ENCODE measurements around the gene UHRF1. TPM values are rescaled to one million over a fixed set of nuclear protein-coding genes. Genes with fewer than 3 reads are reported as not detected.
A peak's percentile ranks its signal among the peaks of the same experiment; 100 is the strongest.
"Not testable (repeated sequence)": the region's sequence is repeated elsewhere in the genome, so short reads cannot be mapped to it uniquely, and the experiment has no call there.

Gene UHRF1
- polyA plus RNA-seq, 4 donors = 0.67 to 18.5 (median 6.0) TPM

DNA sequence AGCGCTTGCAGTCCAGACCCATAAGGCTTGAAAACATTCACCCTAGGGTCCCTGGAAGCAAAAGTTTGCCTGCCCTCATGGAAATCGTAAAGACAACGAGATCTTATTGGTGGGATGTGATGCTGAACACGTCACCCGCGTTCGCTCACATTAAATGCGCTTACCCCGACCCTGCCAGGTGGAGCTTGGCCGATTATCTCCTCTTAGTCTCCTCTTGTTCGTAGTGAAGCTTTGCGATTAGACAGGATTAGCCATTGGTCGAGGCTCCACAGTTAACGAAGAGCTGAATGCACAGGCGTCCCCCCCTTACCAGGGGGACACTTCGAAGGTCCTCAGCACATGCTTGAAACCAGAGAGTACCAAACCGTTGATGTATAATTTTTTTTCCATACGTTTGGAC lies 43.6 kb downstream of the UHRF1 start:
- H3K27me3 ChIP-seq (ENCODE audit: control insufficient read depth in 3 of 3, insufficient read depth in 3 of 3, low read length in 3 of 3) = no peaks in the 10 kb centered on the region
- no peaks in the 10 kb centered on the region for H3K4me1 ChIP-seq (ENCODE audit: control insufficient read depth in 3 of 3, insufficient read depth in 2 of 3, low read depth in 1 of 3, low read length in 2 of 3)
- FAIRE-seq (no peak), DNase-seq (no peak)
- no peaks in the 10 kb centered on the region for H3K9me3 ChIP-seq (ENCODE audit: control insufficient read depth in 2 of 2, insufficient read depth in 1 of 2, low read depth in 1 of 2, low read length in 1 of 2)
- no peak overlapping the region for H3K4me3 ChIP-seq (ENCODE audit: low read depth in 1 of 3, low read length in 3 of 3)
- no peak overlapping the region for H3K27ac ChIP-seq (ENCODE audit: low read depth in 1 of 3, low read length in 2 of 3)
- peaks cover 0 to 63% (median 0%) of the 10 kb centered on the region in 3 donors for H3K36me3 ChIP-seq (ENCODE audit: control insufficient read depth in 3 of 3, insufficient read depth in 2 of 3, low read depth in 1 of 3, low read length in 3 of 3)
- 92 to 96% (median 95%) methylated on average over 18 of the region's 18 CpGs for WGBS, 3 donors

DNA sequence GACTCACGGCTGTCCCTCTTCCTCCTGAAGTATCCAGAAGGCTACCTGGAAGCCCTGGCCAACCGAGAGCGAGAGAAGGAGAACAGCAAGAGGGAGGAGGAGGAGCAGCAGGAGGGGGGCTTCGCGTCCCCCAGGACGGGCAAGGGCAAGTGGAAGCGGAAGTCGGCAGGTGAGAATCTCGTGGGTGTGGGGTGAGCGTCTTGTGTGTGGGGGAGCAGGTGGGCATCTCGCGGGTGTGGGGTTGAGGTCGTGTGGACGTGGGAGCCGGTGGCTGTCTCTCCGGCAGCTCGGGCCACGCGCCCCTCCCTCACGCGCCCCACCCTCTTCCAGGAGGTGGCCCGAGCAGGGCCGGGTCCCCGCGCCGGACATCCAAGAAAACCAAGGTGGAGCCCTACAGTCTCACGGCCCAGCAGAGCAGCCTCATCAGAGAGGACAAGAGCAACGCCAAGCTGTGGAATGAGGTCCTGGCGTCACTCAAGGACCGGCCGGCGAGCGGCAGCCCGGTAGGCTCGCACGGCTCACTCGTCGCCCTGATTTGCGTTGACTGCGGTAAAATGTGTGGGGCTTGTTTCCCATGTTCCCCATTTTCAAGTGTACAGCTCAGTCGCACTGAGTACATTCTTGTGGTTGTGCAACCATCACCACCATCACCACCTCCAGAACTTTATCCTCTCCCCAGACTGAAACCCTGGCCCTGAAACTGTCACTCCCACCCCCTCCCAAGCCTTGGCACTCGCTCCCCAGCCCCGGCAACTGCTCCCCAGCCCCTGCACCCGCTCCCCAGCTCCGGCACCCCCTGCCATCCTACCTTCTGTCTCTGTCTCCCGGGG lies 45.2 kb downstream of the UHRF1 start:
- not testable (repeated sequence) for H3K9me3 ChIP-seq (ENCODE audit: control insufficient read depth in 2 of 2, insufficient read depth in 1 of 2, low read depth in 1 of 2, low read length in 1 of 2); DNase-seq; H3K27ac ChIP-seq (ENCODE audit: low read depth in 1 of 3, low read length in 2 of 3); H3K4me3 ChIP-seq (ENCODE audit: low read depth in 1 of 3, low read length in 3 of 3); FAIRE-seq; H3K4me1 ChIP-seq (ENCODE audit: control insufficient read depth in 3 of 3, insufficient read depth in 2 of 3, low read depth in 1 of 3, low read length in 2 of 3); H3K27me3 ChIP-seq (ENCODE audit: control insufficient read depth in 3 of 3, insufficient read depth in 3 of 3, low read length in 3 of 3)
- H3K36me3 ChIP-seq (ENCODE audit: control insufficient read depth in 3 of 3, insufficient read depth in 2 of 3, low read depth in 1 of 3, low read length in 3 of 3) = peaks cover 0 to 73% (median 0%) of the 10 kb centered on the region in 3 donors
- WGBS, 3 donors = 90 to 94% (median 94%) methylated on average over 38 to 46 of the region's 46 CpGs

DNA sequence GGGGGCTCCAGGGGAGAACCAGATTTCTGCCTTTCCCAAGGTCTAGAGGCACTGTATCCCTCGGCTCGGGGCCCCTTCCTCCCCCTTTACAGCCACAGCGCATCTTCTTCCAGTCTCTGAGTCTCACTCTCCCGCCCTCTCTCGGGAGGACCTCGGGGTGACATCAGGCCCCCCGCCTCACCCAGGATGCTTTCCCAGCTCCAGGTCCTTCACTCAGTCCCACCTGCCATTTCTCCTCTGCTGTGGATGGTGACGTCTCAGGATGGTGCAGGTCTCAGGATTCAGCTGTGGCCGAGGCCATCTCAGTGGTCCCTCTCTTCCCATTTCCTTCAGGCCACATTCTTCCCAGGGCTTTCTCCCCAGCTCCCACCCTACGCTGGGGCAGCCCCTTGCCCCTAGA lies 46.0 kb downstream of the UHRF1 start:
- no peaks in the 10 kb centered on the region for H3K9me3 ChIP-seq (ENCODE audit: control insufficient read depth in 2 of 2, insufficient read depth in 1 of 2, low read depth in 1 of 2, low read length in 1 of 2)
- FAIRE-seq (no peak), DNase-seq (no peak)
- H3K27me3 ChIP-seq (ENCODE audit: control insufficient read depth in 3 of 3, insufficient read depth in 3 of 3, low read length in 3 of 3) = no peaks in the 10 kb centered on the region
- H3K4me3 ChIP-seq (ENCODE audit: low read depth in 1 of 3, low read length in 3 of 3) = no peak overlapping the region
- WGBS, 3 donors = 95 to 99% (median 96%) methylated on average over 10 of the region's 10 CpGs
- no peaks in the 10 kb centered on the region for H3K4me1 ChIP-seq (ENCODE audit: control insufficient read depth in 3 of 3, insufficient read depth in 2 of 3, low read depth in 1 of 3, low read length in 2 of 3)
- no peak overlapping the region for H3K27ac ChIP-seq (ENCODE audit: low read depth in 1 of 3, low read length in 2 of 3)
- H3K36me3 ChIP-seq (ENCODE audit: control insufficient read depth in 3 of 3, insufficient read depth in 2 of 3, low read depth in 1 of 3, low read length in 3 of 3) = peaks cover 0 to 74% (median 0%) of the 10 kb centered on the region in 3 donors

DNA sequence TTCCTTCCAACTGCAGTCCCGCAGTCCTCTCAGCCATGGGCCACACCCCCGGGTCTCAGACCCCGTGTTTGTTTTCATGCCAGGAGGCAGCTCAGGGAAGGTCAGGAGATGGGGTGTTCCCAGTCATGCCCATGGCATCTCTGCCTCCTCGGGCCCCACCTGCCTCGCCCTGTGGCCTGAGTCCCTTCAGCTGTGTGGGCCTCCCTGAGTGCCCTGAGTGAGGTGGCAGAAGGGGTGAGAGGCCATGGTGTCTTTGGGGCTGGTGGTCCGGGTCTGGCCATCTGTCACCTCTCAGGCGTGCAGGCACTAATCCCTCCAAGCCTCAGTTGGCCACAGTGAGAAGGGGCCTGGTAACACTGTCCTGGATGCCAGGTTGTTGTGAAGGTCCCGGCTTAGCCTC lies 48.7 kb downstream of the UHRF1 start:
- H3K4me3 ChIP-seq (ENCODE audit: low read depth in 1 of 3, low read length in 3 of 3) = no peak overlapping the region
- peaks cover 0 to 67% (median 0%) of the 10 kb centered on the region in 3 donors for H3K36me3 ChIP-seq (ENCODE audit: control insufficient read depth in 3 of 3, insufficient read depth in 2 of 3, low read depth in 1 of 3, low read length in 3 of 3)
- H3K4me1 ChIP-seq (ENCODE audit: control insufficient read depth in 3 of 3, insufficient read depth in 2 of 3, low read depth in 1 of 3, low read length in 2 of 3) = no peaks in the 10 kb centered on the region
- DNase-seq (no peak), FAIRE-seq (no peak)
- H3K27me3 ChIP-seq (ENCODE audit: control insufficient read depth in 3 of 3, insufficient read depth in 3 of 3, low read length in 3 of 3) = no peaks in the 10 kb centered on the region
- no peaks in the 10 kb centered on the region for H3K9me3 ChIP-seq (ENCODE audit: control insufficient read depth in 2 of 2, insufficient read depth in 1 of 2, low read depth in 1 of 2, low read length in 1 of 2)
- WGBS, 3 donors = 94 to 97% (median 97%) methylated on average over 8 of the region's 8 CpGs
- no peak overlapping the region for H3K27ac ChIP-seq (ENCODE audit: low read depth in 1 of 3, low read length in 2 of 3)

DNA sequence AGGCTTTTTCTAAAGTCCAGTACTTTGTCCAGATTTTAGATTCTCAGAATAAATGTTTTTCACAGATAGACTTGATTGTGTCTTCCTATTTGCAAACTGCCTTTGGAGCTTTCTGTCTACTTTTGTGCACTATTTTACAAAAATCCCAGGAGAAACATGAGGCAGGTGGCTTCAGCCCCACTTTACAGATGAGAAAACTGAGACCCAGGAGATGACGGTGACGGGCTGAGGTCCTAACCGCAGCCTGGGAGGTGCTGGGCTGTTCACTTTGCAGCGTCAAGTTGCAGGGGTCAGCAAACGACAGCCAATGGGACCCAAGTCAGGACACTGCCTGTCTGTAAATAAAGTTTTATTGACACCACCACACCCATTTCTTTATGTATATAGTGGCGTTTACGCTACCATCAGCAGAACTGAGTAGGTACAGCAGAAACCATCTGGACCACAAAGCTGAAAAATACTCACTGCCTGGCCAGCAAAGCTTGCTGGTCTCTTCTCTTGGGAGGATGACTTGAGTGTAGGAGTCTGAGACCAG lies 52.9 kb downstream of the UHRF1 start:
- WGBS, 3 donors = 86 to 94% (median 93%) methylated on average over 7 of the region's 7 CpGs
- Histone ChIP-seq H3K27ac (ENCODE audit: low read depth in 1 of 3, low read length in 2 of 3) (no peak overlapping the region), H3K36me3 (ENCODE audit: control insufficient read depth in 3 of 3, insufficient read depth in 2 of 3, low read depth in 1 of 3, low read length in 3 of 3) (peaks cover 0 to 36% (median 0%) of the 10 kb centered on the region in 3 donors), H3K27me3 (ENCODE audit: control insufficient read depth in 3 of 3, insufficient read depth in 3 of 3, low read length in 3 of 3) (no peaks in the 10 kb centered on the region), H3K9me3 (ENCODE audit: control insufficient read depth in 2 of 2, insufficient read depth in 1 of 2, low read depth in 1 of 2, low read length in 1 of 2) (no peaks in the 10 kb centered on the region), H3K4me1 (ENCODE audit: control insufficient read depth in 3 of 3, insufficient read depth in 2 of 3, low read depth in 1 of 3, low read length in 2 of 3) (no peaks in the 10 kb centered on the region), H3K4me3 (ENCODE audit: low read depth in 1 of 3, low read length in 3 of 3) (no peak overlapping the region)
- no peak for FAIRE-seq
- no peak for DNase-seq

DNA sequence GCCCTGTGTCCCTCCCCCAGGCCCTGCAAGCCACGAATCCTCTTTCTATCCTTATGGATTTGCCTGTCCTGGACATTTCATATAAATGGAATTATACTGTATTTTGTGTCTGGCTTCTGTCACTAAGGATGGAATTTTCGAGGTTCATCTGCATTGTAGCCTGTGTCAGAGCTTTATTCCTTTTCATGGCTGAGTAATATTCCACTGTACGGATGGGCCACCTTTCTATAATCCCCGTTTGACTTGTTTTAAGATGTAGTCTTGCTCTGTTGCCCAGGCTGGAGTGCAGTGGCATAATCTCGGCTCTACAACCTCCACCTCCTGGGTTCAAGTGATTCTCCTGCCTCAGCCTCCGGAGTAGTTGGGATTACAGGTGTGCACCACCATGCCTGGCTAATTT lies 55.8 kb downstream of the UHRF1 start:
- 93 to 96% (median 95%) methylated on average over 6 of the region's 6 CpGs for WGBS, 3 donors
- no peak for DNase-seq
- FAIRE-seq = no peak
- Histone ChIP-seq H3K9me3 (ENCODE audit: control insufficient read depth in 2 of 2, insufficient read depth in 1 of 2, low read depth in 1 of 2, low read length in 1 of 2) (no peaks in the 10 kb centered on the region), H3K4me1 (ENCODE audit: control insufficient read depth in 3 of 3, insufficient read depth in 2 of 3, low read depth in 1 of 3, low read length in 2 of 3) (peaks cover 0 to 7% (median 4%) of the 10 kb centered on the region in 3 donors), H3K27me3 (ENCODE audit: control insufficient read depth in 3 of 3, insufficient read depth in 3 of 3, low read length in 3 of 3) (no peaks in the 10 kb centered on the region), H3K27ac (ENCODE audit: low read depth in 1 of 3, low read length in 2 of 3) (no peak overlapping the region), H3K4me3 (ENCODE audit: low read depth in 1 of 3, low read length in 3 of 3) (no peak overlapping the region), H3K36me3 (ENCODE audit: control insufficient read depth in 3 of 3, insufficient read depth in 2 of 3, low read depth in 1 of 3, low read length in 3 of 3) (peaks cover 0 to 14% (median 0%) of the 10 kb centered on the region in 3 donors)

DNA sequence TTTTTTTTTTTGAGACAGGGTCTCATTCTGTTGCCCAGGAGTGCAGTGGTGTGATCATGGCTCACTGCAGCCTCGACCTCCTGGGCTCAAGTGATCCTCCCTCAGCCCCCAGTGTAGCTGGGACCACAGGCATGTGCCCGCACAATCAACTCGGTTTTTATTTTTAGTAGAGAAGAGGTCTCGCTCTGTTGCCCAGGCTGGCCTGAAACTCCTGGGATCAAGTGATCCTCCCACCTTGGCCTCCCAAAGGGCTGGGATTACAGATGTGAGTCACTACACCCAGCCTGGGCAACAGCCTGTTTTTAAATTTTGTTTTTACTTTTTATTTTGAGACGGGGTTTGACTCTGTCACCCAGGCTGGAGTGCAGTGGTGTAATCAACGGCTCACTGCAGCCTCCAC lies 57.3 kb downstream of the UHRF1 start:
- FAIRE-seq = no peak
- WGBS, 3 donors = 78 to 83% (median 81%) methylated on average over 6 of the region's 6 CpGs
- H3K27me3 ChIP-seq (ENCODE audit: control insufficient read depth in 3 of 3, insufficient read depth in 3 of 3, low read length in 3 of 3) = no peaks in the 10 kb centered on the region
- H3K4me3 ChIP-seq (ENCODE audit: low read depth in 1 of 3, low read length in 3 of 3) = no peak overlapping the region
- H3K36me3 ChIP-seq (ENCODE audit: control insufficient read depth in 3 of 3, insufficient read depth in 2 of 3, low read depth in 1 of 3, low read length in 3 of 3) = peaks cover 0 to 10% (median 0%) of the 10 kb centered on the region in 3 donors
- no peak for DNase-seq
- H3K9me3 ChIP-seq (ENCODE audit: control insufficient read depth in 2 of 2, insufficient read depth in 1 of 2, low read depth in 1 of 2, low read length in 1 of 2) = no peaks in the 10 kb centered on the region
- peaks cover 0 to 18% (median 4%) of the 10 kb centered on the region in 3 donors for H3K4me1 ChIP-seq (ENCODE audit: control insufficient read depth in 3 of 3, insufficient read depth in 2 of 3, low read depth in 1 of 3, low read length in 2 of 3)
- H3K27ac ChIP-seq (ENCODE audit: low read depth in 1 of 3, low read length in 2 of 3) = no peak overlapping the region

DNA sequence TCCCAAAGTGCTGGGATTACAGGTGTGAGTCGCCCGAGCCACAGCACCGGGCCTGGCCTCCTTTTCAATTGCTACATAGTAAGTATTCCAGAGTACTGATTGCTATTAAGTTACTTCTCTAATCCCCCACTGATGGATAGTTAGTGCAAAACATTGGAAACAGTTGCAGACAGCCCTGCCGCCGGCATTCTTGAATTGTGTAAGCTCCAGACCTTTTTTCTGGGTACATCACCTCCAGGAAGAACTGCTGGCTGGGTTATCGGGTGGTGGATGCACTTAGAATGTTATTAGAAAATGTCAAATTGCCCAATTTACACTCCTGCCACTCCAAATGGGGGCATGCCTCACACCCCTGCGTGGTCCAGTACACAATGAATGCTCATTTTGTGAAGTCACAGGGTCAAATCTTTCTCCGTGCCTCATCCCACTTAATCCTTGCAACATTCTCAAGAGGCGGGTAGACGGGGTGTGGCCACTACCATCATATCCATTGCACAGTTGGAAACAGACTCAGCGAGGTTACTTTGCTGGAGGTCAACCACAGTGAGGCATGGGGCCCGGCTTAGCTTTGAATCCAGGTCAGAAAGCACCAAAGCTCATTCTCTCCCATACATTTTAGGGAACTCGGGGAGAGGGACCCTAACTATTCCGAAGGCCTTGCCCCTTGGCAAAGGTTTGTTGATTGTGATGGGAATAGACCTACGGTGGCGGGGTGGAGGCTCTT lies 58.6 kb downstream of the UHRF1 start:
- no peak for DNase-seq
- 62 to 74% (median 64%) methylated on average over 16 of the region's 16 CpGs for WGBS, 3 donors
- no peaks in the 10 kb centered on the region for H3K9me3 ChIP-seq (ENCODE audit: control insufficient read depth in 2 of 2, insufficient read depth in 1 of 2, low read depth in 1 of 2, low read length in 1 of 2)
- H3K27me3 ChIP-seq (ENCODE audit: control insufficient read depth in 3 of 3, insufficient read depth in 3 of 3, low read length in 3 of 3) = no peaks in the 10 kb centered on the region
- peak overlapping the region; percentile 2 to 72 (median 65) for H3K27ac ChIP-seq (ENCODE audit: low read depth in 1 of 3, low read length in 2 of 3)
- peaks cover 0 to 23% (median 4%) of the 10 kb centered on the region in 3 donors for H3K4me1 ChIP-seq (ENCODE audit: control insufficient read depth in 3 of 3, insufficient read depth in 2 of 3, low read depth in 1 of 3, low read length in 2 of 3)
- H3K4me3 ChIP-seq (ENCODE audit: low read depth in 1 of 3, low read length in 3 of 3) = peak overlapping the region in 1 of 3 donors; percentile 44
- FAIRE-seq = no peak
- H3K36me3 ChIP-seq (ENCODE audit: control insufficient read depth in 3 of 3, insufficient read depth in 2 of 3, low read depth in 1 of 3, low read length in 3 of 3) = peaks cover 0 to 8% (median 0%) of the 10 kb centered on the region in 3 donors

All from small intestine (tissue), 7 donors.